OCI-LY1 (cell line): ENCODE results near the gene ALDOB.

Source experiments
- EZH2 ChIP-seq: fragments of 200-600 bp; sonication (generic), shearing (Covaris generic); IDR thresholded peaks from 2 replicates; pipeline ENCODE4 v1.8.0; 2017; ENCODE audit warnings: borderline replicate concordance, mixed run types, mild to moderate bottlenecking, antibody characterized with exemption, low read length, moderate library complexity, mixed read lengths
- TF ChIP-seq, protein P1 (sequence below): fragments of 200-600 bp; sonication (generic), shearing (Covaris generic); IDR thresholded peaks from 2 replicates; pipeline ENCODE4 v1.5.1; 2017; ENCODE audit warnings: mild to moderate bottlenecking, antibody characterized with exemption, low read length, moderate library complexity, mixed read lengths

DNA sequence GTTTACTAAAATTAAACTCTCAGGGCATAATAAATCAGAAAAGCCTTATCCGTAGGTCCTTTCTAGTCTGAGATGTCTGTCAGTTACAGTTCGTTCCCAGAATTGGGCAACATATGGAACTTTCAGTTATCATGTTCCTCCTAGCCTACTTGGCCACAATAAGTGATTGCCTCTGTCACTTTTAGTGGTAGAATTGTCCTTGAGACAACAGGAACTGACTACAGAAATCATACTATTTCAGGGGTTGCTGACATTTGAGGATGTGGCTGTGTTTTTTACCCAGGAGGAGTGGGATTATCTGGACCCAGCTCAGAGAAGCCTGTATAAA is 36.0 kb downstream of the ALDOB start:
- TF ChIP-seq, protein P1, sequence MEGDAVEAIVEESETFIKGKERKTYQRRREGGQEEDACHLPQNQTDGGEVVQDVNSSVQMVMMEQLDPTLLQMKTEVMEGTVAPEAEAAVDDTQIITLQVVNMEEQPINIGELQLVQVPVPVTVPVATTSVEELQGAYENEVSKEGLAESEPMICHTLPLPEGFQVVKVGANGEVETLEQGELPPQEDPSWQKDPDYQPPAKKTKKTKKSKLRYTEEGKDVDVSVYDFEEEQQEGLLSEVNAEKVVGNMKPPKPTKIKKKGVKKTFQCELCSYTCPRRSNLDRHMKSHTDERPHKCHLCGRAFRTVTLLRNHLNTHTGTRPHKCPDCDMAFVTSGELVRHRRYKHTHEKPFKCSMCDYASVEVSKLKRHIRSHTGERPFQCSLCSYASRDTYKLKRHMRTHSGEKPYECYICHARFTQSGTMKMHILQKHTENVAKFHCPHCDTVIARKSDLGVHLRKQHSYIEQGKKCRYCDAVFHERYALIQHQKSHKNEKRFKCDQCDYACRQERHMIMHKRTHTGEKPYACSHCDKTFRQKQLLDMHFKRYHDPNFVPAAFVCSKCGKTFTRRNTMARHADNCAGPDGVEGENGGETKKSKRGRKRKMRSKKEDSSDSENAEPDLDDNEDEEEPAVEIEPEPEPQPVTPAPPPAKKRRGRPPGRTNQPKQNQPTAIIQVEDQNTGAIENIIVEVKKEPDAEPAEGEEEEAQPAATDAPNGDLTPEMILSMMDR, result no peak
- no peak for TF ChIP-seq EZH2
